Muscle of back (tissue), 11 donors: ENCODE results near the gene GET4. TPM values are rescaled to one million over a fixed set of nuclear protein-coding genes. Genes with fewer than 3 reads are reported as not detected.
"Not testable (repeated sequence)": the region's sequence is repeated elsewhere in the genome, so short reads cannot be mapped to it uniquely, and the experiment has no call there.

Experiments used
- DNase-seq, 3 donors: peaks; one replicate each; pipeline versions ENCODE4 v3.0.0 to v3.0.0-alpha.2; 2013
- polyA plus RNA-seq, 10 donors: library from polyadenylated mRNA; unstranded; fragments of 120-200 nt; gene quantifications; one replicate each; pipeline ENCODE4 v1.2.1, GENCODE V29; 2013; ENCODE audit not compliant: insufficient read length in 10 of 10

The GET4 gene
- polyA plus RNA-seq, 10 donors, result 27.5 to 39.4 (median 36.7) TPM

DNA sequence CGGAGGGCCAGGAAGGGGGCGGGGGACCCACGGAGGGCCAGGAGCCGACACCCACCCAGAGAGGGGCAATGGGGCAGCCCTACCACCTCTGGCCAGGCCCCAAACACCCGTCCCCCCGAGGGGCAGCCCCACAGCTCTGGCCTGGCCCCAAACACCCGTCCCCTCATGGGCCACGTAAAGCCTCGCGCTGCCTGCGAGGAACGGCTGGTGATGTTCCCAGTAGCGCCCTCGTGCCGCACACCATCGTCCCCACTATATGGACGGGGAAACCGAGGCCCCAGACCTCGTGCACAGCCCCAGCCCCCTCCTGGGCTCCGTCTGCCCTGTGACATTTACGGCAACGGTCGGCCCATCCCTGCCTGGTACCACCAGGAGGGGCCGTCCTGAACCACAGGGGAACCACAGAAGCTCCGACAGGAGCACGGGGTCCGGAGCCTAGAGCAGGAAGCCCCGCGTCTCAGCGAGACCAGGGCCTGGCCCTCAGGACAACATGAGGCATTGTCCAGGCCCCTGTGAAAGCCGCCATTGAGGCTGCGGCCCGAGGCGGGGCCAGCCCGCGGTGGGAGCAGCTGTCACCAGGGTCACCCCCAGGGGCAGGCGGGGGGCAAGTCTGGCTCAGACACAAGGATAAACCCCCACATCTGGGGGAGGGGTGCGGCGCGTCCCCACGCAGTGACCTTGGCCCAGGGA, 35.6 kb downstream of the GET4 start:
- no peak for DNase-seq

DNA sequence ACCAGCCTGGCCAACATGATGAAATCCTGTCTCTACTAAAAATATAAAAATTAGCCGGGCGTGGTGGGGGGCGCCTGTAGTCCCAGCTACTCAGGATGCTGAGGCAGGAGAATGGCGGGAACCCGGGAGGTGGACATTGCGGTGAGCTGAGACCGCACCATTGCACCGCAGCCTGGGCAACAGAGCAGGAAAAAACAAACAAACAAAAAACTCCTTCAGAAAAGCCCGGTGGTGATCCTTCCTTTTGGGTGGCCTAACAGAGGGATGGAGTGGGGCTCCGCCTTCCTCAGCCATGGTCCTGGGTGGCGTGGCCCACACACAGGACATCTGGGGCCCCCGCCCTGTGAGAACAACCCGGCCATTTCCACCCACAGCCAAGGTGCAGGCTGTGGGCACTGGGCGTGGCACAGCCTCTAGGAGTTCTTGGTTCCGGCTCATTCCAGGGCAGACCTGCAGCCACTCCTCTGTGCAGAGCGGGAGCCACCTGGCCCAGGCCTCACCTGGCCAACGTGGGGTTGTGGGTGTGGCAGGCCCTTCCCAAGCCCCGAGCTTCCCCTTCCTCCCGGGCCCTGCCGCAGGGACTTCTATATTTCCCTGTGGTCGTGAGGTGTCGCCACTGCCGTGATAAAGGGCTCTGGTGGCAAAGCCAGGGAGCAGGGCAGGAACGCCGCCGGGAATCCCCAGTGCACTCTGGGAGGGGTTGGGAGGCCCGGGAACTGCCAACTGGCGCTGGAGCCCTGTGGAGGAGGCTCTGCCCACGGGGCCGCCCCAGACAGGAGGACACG, 37.6 kb downstream of the GET4 start:
- DNase-seq, result no peak

DNA sequence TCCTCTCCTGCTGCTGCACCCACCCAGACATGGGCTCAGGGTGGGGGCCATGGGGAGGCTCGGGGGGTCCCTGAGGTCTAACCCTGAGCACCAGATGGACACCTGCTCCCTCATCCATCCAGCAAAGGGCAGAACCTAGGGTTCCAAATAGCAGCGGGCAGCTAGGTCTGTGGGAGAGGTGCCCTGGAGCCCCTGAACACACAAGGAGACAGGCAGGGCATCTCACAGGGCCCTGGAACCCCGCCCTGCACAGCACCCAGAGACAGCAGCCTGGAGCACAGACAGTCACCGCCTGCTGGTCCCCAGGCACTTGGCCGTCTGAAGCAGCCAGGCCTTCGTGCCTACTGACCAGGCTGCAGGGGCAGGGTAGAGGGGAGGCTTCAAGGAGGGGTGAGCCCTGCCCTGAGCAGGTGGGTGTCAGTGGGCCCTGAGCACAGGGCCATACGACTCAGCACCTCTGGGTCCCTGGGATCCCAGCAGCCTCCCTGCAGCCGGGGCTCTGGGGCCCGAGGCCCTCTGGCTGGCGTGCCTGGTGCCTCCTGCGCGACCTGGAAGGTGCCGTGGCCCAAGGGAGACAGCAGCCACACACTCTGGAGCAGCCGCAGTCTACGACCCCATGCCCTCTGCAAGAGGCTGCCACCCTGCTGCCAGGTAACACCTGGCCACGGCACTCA, 38.3 kb downstream of the GET4 start:
- no peak for DNase-seq

DNA sequence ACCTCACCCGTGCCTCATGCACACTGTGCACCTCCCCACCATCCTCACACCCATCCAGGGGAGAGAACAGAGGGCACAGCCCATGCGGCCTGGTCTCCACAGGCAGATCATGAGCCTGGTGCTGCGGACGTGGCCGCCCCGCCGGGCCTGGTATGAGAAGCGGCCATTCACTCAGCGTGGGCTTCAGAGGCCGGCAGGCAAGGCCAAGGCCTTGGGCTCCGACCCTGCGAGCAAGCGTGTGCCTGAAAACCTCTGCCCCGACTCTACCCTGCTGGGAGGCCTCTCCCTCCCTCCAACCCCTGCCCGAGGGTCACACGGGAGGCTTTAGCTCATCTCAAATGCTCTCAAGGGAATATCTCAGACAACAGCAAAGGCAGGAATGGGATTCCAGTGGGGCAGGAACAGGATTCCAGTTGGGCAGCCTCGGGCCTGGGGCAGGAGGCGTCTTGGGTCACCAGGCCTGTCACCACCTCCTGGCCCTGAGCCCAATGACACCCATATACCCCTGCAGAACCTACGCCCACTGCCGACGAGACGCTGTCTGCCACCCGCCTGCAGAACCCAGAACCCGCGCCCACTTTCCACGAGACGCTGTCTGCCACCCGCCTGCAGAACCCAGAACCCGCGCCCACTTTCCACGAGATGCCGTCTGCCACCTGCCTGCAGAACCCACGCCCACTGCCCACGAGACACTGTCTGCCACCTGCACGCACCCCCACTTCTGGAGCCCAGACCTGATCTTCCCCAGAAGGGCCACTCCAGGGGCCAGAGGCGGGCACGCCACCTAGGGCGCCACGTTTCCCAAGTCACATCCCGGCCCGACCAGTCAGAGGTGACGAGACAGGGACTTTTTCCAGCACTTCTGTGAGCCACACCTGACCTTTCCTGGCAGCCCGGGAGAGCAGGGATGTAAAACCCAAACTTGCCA, 39.2 kb downstream of the GET4 start:
- DNase-seq, result no peak

DNA sequence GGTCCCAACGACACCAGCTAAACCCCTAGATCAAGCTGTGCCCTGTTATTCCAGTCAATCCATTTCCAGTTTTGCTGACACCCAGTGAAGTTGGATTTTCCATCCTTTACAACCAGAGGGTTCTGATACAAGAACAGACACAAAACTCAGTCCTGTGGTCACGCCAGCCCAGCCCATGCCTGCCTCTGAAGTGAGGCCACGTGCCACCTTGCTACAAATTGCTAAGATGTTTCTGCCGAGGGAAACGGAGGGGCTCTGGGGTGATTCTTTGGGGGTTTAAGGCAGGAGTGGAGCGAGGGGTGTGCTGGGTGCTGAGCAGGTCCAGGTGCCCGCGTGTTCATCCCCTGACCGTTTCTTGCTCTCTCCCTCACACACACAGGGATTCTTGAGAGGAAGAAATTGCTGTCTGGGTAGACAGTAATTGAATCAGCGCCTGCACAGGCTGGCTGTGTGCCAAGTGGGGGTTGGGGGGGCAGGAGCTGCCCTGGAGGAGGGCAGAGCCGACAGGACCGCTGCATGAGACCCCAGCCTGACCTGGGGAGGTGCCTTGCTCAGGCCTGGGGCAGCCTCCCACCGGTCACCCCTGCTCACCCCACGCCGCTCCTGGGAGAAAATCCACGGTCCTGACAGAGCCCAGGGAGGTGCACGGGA, 40.1 kb downstream of the GET4 start:
- no peak for DNase-seq

DNA sequence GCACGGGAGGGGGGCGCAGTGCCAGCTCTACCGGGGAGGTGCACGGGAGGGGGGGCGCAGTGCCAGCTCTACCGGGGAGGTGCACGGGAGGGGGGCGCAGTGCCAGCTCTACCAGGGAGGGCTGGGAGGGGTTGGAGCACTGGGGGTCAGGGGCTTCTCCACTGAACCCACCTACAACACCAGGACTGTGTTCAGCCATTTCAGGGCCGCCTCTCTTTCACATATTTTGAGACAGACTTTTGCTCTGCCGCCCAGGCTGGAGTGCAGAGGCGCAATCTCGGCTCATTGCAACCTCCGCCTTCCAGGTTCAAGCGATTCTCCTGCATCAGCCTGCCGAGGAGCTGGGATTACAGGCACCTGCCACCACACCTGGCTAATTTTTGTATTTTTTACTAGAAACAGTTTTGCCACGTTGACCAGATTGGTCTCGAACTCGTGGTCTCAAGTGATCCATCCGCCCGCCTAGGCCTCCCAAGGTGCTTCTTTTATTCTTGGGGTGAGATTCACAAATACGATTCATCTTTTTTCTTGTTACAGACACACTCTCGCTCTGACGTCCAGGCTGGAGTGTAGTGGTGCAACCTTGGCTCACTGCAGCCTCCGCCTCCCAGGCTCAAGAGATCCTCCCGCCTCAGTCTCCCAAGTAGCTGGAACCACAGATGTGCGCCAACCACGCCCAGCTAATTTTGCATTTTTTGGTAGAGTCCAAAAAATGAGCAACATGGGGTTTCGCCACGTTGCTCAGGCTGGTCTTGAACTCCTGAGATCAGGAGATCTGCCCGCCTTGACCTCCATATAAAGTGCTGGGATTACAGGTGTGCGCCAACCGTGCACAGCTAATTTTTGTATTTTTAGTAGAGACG, 41.1 kb downstream of the GET4 start:
- DNase-seq, result no peak

DNA sequence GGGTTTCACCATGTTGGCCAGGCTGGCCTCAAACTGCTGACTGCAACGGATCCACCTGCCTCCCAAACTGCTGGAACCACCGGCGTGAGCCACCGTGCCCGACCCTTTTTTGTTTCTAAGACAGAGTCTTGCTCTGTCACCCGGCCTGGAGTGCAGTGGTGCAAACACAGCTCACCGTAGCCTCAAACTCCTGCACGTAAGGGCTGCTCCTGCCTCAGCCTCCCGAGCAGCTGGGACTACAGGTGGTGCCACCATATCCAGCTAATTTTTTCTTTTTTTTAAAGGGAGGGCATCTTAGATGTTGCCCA, 41.7 kb downstream of the GET4 start:
- no peak for DNase-seq

DNA sequence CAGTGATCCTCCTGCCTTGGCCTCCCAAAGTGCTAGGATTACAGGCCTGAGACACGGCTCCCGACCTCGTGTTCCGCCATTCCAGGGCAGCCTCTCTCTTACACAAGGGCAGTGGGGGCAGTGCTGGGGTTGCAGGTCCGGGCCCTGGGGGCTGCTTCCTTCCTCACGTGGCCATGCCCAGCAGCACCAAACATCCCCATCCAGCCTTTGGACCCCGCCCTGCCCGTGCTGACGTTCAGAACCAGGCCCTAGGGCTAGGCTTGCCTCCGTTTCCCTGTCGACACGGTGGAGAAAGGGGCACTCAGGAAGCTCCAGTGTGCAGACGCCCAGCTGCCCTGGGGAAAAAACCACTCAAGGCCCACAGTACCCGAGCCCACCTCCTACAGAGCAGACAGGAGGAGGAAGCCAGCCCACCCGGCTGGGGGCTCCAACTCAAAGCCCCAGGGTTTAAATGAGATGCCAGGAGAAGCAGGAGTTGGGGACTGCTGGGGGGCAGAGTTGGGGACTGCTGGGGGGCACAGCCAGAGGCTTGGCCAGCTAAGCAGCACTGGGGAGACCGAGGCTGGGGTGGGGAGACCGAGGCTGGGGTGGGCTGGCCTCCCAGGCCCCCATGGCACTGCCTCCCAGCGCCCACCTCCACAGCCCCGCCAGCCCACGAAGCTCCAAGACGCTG, 42.2 kb downstream of the GET4 start:
- DNase-seq, result no peak

DNA sequence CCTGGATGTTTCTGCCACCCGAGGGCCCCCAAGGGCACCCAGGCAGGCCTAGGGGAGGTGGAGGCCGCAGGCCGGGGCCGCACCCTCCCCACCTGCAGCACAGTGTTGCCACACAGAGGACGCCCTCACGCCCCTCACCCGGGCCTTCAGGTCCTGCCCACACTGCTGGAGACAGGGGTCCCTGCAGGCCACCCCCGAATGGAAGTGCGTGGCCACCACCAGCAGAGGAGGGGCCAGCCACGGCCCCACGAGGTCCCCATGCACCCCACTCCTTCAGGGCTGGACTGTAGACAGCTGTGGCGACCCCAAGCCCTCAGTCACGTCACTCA, 42.7 kb downstream of the GET4 start:
- DNase-seq, result no peak

DNA sequence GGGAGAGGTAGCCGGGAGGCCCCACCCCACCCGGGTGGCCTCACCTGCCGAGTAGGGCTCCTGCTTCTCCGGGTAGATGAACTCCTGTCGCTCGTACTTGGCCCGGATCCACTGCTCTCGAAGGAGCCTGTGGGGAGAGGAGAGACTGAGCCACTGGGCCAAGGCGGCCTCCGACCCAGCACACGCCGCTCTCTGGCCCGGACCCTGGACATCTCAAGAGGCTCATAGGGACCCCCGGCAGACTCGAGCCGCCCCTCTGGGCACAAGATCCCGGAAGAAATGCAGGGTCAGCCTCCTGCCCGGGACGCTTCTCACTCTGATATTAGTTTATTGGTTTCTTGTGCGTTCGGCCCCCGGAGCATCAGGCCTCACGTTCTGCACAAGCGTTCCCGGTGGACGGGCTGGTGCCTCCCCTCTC, 43.6 kb downstream of the GET4 start:
- no peak for DNase-seq

DNA sequence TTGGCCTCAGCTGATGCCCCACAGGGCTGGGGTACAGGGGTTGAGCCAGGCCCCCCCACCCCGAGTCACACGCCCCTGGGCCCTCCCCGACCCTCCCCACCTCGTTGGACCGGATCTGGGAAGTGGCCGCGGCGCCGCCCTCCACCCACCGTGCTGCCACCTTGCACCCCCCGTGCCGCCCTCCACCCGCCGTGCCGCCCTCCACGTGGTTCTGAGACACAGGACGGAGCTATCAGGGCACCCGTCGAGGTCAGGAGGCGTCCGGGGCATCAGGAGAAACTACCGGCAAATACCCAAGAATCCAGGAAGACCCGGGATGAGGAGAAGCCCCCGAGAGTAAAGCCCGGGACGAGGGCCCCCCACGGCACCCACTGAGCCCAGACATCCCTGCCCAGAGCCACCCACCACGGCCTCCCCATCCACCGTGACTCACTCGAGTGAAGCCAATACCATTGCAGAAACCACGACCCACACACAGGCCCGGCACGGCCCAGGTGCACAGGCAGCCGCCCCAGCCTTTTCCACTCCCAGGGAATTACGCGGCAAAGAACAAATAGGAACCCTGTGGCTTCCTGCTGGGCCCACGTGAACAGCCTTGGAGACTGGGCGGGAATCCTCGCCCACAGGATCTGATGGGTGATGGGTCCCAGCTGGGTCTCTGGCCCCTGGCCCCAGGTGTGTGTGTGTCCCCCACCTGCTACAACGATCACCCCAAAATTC, 44.2 kb downstream of the GET4 start:
- no peak for DNase-seq

DNA sequence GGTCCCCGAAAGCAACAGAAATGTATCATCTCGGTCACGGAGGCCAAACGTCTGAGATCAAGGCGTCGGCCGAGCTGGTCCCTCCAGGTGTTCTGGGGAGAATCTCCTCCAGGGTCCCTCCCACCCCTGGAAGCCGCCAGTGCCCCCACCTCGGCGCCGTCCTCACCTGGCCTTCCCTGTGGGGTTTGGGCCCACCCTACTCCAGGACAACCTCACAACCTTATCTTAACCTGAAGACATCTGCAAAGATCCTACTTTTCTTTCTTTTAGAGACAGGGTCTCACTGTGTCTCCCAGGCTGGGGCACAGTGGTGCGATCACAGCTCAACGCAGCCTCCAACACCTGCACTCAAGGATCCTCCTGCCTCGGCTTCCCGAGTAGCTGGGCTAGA, 44.7 kb downstream of the GET4 start:
- no peak for DNase-seq

DNA sequence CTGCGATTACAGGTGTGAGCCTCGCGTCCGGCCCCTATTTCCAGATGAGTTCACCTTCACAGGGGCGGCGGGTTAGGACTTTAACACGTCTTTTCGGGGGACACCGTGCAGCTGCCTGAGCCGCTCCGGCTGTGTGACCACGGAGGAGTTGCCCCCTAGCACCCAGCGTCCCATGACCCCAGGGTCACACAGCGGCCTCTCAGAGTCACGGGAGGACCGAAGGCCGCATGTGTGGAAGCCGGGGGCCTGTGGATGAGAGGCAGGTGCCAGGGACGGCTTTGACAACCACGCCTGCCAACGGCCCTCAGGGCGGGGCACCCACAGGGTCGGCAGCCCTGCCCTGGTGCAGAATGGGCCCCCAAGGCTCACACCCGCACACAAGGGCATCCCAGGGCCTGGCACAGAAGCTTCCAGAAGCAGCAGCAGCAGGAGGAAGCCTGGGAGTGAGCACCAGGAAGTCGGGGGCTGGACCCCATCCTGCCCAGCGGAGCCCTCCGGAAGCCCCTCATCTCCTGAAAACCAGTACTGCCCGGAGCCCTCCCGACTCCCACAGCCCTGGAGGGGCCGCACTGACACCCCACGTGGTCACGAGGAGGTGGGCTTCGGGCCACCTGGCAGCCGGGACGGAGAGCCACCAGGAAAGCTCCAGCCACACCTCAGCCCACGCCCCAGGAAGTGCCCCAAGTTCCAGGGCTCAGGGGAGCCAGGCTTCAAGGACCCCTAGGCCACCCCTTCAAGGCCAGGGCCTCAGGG, 45.4 kb downstream of the GET4 start:
- no peak for DNase-seq

DNA sequence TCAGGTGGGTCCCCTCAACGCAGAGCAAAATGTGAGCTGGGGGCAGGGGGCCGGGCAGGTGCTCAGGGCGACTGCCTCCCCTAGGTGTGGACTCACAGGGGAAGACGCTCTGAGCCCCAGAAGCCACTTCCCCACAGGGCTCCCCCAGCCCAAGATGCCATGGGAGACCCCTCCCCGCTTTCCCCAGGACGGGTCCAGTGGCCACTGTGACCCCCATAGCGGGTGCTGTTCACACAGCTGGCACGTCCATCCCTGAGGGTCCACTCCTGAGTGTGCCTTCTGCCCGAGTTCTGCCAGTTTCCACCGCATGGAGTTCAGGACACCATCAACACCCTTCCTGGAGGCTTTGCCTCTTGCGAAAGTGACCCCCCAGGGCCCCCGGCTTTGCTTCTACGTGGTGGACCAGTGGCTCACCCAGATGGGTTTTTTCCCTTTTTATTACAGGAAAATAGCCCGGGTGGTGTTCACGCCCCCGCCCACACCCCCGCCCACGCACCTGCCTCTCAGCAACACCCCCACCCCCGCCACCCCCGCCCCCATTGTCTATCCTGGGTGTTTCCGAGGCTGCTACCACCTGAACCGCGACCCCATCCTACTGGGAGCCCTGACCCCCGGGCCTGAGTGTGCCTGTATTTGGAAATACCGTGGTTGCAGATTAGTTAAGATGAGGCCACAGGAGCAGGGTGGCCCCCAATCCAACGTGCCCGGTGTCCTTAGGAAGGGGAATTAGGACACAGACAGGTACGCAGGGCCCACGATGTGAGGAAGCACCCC, 46.2 kb downstream of the GET4 start:
- DNase-seq, result no peak

DNA sequence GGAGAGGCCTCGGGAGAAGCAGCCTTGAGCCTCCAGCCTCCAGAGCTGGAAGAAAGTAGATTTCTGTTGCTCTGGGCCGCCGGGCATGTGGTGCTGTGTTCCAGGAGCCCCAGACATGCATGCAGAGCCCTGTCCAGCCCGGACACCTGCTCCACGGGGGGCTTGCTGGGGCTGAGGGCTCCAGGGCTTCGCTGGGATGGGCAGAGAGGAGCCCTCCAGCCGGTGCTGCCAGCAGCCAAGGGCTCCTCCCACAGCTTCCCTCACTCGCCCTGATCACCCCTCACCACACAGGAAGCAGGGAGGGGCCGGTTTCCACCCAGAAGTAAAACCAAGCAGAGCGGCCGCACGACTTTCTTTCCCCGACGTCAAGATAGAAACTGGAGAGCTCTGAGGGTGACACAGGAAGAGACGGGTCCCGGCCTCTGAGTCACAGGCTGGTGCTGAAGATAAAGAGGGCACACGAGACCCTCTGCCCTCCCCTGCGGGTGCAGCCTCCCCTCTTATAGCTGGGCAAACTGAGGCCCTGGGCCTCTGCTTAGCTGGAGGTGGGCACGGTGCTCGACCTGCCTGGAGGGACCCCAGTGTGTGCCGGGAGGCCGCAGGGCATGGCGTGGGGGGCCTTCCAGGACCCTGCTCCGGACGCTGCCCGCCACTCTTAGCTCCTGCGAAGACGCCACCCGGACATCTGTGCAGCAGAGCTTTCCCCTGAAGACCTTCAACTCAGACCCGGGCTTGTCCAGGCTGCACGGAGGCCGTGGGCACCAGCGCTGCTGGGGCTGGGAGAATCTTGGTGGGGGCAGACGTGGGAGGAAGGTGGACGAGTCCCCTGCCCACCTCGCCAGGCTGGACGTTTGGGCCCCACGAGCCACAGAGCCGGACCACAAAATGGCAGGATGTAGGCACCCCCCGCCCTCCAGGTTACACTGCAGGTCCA, 47.0 kb downstream of the GET4 start:
- DNase-seq, result peak in 2 of 3 donors; percentile 36 to 73

DNA sequence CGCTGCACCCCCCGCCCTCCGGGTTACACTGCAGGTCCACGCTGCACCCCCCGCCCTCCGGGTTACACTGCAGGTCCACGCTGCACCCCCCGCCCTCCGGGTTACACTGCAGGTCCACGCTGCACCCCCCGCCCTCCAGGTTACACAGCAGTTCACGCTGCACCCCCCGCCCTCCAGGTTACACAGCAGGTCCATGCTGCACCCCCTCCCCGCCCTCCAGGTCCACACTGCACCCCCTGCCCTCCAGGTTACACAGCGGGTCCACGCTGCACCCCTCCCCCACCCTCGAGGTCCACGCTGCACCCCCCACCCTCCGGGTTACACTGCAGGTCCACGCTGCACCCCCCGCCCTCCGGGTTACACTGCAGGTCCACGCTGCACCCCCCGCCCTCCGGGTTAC, 47.7 kb downstream of the GET4 start:
- not testable (repeated sequence) for DNase-seq
